HTERT RPE-1 (cell line): ENCODE data around the gene MAN1B1.

Source experiments
- in situ Hi-C: fragments of 300-500 bp; cut with MboI; formaldehyde crosslinking; loops from 4 replicates; pipeline ENCODE4 v1.14.3; 2020; ENCODE audit warnings: low sequenced_read_pairs

MAN1B1 gene

GRCh38 chr9:137083394-137084004 lies 3.3 kb upstream of the MAN1B1 start:
- in situ Hi-C loops, result no loop called here

DNA sequence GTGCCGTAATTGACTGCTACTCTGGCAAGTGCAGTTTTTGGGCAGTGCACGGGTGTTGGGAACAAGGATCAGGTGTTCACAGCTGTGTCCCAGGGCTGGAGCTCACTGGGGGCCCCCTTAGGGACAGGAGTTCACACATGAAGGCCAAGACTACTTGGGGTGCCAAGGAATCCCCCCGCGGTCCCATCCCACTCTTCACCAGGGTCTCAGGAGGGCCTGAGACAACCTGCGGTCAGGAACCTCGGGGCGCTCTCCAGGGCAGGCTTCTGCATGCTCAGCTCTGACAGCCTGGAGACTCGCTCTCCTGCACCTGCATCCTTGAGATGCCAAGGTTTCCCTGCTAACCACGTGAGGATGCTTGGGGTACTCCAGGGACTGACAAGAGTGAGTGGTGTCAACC lies 2.3 kb upstream of the MAN1B1 start:
- in situ Hi-C loops, result no loop called here

GRCh38 chr9:137085920-137086530 lies 760 bp upstream of the MAN1B1 start:
- in situ Hi-C loops, result no loop called here

GRCh38 chr9:137087409-137087925 lies 682 bp downstream of the MAN1B1 start:
- in situ Hi-C loops, result no loop called here

DNA sequence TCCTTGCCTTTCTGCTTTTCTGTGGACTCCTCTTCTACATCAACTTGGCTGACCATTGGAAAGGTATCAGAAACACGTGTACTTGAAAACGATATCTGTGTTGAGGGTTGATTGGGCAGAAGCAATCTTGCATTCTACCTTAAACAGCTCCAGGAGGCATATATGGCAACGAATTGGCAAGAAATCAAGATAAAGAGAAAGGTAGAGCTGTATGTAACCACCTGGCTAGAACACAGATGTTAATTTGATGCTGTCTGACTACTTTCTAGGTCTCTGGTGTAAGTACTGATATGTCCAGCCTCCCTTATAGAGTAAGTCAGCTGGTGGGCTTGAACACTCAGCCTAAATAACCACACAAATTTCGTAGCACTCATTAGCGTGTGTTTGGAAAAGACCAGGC lies 1.3 kb downstream of the MAN1B1 start:
- in situ Hi-C loops, result no loop called here

DNA sequence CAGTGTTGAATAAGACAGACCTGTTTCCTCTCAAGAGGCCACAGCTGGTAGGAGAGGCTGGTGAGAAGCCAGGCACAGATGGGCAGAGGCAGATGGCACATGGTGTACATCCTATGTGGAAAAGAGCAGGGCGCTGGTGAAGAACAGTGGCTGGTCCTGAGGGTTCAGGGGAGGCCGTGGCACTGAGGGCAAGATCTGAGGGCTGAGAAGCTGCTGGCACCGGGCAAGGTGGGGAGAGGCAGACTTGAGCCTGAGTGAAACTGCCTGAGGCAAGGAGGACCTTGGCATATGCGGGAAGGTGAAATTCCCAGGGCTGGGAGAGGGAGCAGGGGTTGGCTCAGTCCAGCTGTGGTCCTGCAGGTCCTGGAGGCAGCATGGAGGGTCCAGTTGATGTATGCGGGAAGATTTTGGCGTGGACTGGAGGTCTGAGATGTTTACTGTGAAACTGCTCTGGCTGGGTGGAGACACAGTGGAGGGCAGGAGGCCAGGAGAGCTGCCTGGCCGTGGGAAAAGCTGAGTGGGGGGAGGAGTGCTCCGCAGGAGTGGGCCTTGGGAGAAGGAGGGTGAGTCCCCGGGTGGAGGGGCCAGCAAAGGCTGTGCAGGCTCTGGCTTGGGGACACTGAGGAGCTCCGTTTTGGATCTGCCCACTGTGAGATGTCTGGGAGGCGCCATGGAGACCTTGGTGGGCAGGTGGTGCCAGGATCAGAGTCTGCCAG lies 2.6 kb downstream of the MAN1B1 start:
- in situ Hi-C loops, result no loop called here

- in situ Hi-C loops, result no loop called here
These were observed 9.1 kb downstream of the MAN1B1 start for GRCh38 chr9:137095664-137096517.

DNA sequence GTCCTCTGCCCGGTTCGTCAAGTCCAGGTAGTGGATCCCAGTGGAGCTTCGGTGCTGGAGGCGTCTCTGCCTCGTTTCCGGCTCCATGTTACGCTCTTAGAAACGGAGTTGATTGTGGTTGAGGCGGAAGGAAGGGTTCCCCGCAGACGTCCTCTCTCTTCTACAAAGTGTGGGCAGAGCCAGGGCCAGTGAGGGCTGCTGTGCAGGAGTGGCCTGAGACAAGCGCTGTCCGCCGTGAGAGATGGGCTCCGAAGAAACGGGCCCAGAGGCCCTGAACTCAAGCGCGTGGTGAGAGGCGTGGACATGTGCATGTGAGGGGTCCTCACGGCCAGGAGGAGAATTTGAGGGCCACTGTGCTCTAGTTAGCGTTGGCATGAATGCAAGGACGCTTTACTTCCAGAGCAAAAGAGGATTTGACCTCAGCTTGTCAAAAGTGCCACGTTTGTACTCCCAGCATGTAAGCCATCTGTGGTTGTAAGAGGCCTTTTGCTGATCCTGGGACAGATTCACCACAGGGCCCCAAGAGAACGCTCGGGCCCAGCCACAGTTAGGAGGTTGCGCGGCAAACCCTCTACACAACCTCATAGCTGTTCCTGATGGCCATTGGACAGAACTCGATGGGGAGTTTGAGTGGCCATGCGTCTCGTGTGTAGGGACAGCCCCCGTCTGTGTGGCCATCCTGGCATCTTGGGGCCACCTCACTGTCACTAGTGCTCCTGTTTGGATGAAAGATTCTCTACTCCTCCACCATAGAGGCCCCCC lies 10.2 kb downstream of the MAN1B1 start:
- in situ Hi-C loops, result no loop called here

- in situ Hi-C loops, result no loop called here
These were observed 11.1 kb downstream of the MAN1B1 start for GRCh38 chr9:137097761-137098462.

- in situ Hi-C loops, result no loop called here
These were observed 12.4 kb downstream of the MAN1B1 start for GRCh38 chr9:137099231-137099630.

DNA sequence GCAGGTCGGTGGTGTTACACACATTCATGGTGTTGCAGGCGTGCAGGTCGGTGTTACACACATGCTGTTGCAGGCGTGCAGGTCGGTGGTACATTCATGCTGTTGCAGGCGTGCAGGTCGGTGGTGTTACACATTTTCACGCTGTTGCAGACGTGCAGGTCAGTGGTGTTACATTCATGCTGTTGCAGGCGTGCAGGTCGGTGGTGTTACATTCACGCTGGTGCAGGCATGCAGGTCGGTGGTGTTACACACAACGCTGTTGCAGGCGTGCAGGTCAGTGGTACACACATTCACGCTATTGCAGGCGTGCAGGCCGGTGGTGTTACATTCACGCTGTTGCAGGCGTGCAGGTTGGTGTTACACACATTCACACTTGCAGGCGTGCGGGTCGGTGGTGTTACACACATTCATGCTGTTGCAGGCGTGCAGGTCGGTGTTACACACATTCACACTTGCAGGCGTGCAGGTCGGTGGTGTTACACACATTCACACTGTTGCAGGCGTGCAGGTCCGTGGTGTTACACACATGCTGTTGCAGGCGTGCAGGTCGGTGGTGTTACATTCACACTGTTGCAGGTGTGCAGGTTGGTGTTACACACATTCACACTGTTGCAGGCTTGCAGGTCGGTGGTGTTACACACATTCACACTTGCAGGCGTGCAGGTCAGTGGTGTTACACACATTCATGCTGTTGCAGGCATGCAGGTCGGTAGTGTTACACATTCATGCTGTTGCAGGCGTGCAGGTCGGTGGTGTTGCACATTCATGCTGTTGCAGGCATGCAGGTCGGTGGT lies 16.6 kb downstream of the MAN1B1 start:
- in situ Hi-C loops, result no loop called here

GRCh38 chr9:137105814-137106661 lies 19.3 kb downstream of the MAN1B1 start:
- in situ Hi-C loops, result no loop called here

GRCh38 chr9:137106662-137107250 lies 20.0 kb downstream of the MAN1B1 start:
- in situ Hi-C loops, result no loop called here

DNA sequence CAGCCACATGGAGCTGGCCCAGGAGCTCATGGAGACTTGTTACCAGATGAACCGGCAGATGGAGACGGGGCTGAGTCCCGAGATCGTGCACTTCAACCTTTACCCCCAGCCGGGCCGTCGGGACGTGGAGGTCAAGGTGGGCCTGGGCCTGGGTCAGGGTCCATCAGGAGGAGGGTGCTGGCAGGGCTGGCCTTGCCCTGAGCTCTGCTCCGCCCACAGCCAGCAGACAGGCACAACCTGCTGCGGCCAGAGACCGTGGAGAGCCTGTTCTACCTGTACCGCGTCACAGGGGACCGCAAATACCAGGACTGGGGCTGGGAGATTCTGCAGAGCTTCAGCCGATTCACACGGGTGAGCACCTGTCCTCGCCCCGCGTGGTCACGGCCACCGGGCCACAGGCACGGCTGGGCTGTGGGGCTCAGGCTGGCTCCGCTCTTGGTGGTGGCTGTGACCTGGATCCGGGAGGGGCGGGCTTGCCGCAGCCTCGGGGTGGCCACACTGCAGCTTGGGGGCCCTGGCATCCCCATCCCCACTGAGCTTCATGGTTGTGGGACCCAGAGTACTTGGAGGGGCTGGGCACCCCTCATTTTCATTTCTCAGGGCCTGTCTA lies 20.6 kb downstream of the MAN1B1 start:
- in situ Hi-C loops, result no loop called here

DNA sequence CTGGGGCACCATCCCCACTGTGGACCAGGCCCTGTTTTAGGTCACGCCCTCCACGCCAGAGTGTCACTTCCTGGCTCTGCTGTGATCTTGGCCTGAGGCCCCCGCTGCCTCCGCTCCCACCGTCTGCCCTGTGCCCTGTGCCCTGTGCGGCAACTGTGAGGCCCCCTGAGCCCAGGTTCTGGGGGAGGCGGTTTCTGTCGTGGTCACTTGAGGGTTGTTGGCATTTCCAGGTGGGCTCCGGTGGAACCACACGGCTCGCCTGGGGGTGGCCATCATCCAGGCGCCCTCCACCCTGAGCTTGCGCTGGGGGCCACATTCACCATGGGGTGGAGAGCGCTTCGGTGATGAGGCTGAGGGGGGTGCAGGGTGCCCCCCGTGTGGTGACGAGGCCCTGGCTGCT lies 21.2 kb downstream of the MAN1B1 start:
- in situ Hi-C loops, result no loop called here

DNA sequence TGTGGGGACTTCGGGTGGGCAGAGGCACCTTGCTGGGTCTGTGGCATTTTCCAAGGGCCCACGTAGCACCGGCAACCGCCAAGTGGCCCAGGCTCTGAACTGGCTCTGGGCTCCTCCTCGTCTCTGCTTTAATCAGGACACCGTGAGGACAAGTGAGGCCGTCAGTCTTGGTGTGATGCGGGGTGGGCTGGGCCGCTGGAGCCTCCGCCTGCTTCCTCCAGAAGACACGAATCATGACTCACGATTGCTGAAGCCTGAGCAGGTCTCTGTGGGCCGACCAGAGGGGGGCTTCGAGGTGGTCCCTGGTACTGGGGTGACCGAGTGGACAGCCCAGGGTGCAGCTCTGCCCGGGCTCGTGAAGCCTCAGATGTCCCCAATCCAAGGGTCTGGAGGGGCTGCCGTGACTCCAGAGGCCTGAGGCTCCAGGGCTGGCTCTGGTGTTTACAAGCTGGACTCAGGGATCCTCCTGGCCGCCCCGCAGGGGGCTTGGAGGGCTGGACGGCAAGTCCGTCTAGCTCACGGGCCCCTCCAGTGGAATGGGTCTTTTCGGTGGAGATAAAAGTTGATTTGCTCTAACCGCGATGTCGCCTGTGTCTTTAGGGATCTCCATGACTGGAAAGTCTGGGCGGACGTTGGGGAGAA lies 21.9 kb downstream of the MAN1B1 start:
- in situ Hi-C loops, result no loop called here
